Measurements from ENCODE around the gene RAD21L1.

The RAD21L1 gene

GRCh38 chr20:1286267-1287024 lies 60.6 kb downstream of the RAD21L1 start:
- Histone ChIP-seq H3K4me1 (ENCODE audit: control insufficient read depth, insufficient read depth, low read length) (peaks cover 5% of the 10 kb centered on the region; the same call in 1 of the 2 replicates), H3K9ac (ENCODE audit: low read length) (no peak overlapping the region), H3K27me3 (ENCODE audit: control insufficient read depth, insufficient read depth, low read length) (no peaks in the 10 kb centered on the region), H3K27ac (ENCODE audit: low read depth, low read length) (no peak overlapping the region), H3K36me3 (ENCODE audit: control insufficient read depth, insufficient read depth, low read length) (no peaks in the 10 kb centered on the region), H3K4me3 (ENCODE audit: low read depth, low read length) (no peak overlapping the region), H3K9me3 (ENCODE audit: control insufficient read depth, insufficient read depth, low read depth, low read length) (no peaks in the 10 kb centered on the region)

DNA sequence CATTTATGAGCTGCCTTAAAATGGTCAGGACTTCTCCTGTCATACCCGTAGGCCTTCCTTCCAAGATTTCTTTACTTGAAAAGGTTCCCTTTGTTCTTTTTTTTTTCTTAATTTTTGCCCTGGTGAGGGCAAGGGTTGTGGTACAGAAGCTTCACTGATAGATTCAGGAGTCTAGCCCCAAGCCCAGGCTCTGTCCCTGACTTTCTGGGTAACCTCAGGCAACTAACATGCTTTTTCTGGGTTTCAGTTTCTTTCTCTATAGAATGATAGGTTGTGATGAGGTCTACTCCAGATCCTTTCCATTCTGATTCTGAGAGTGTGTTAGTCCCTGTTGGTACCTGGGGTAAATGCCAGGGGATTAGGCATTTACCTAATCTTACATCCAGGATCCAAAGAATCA lies 61.5 kb downstream of the RAD21L1 start:
- Histone ChIP-seq H3K27me3 (ENCODE audit: control insufficient read depth, insufficient read depth, low read length) (no peaks in the 10 kb centered on the region), H3K4me1 (ENCODE audit: control insufficient read depth, insufficient read depth, low read length) (peaks cover 5% of the 10 kb centered on the region; the same call in 1 of the 2 replicates), H3K27ac (ENCODE audit: low read depth, low read length) (no peak overlapping the region), H3K36me3 (ENCODE audit: control insufficient read depth, insufficient read depth, low read length) (no peaks in the 10 kb centered on the region), H3K9me3 (ENCODE audit: control insufficient read depth, insufficient read depth, low read depth, low read length) (no peaks in the 10 kb centered on the region), H3K9ac (ENCODE audit: low read length) (no peak overlapping the region), H3K4me3 (ENCODE audit: low read depth, low read length) (no peak overlapping the region)

GRCh38 chr20:1287787-1288569 lies 62.1 kb downstream of the RAD21L1 start:
- no peaks in the 10 kb centered on the region for H3K27me3 ChIP-seq (ENCODE audit: control insufficient read depth, insufficient read depth, low read length)
- no peak overlapping the region for H3K27ac ChIP-seq (ENCODE audit: low read depth, low read length)
- no peaks in the 10 kb centered on the region for H3K9me3 ChIP-seq (ENCODE audit: control insufficient read depth, insufficient read depth, low read depth, low read length)
- H3K4me1 ChIP-seq (ENCODE audit: control insufficient read depth, insufficient read depth, low read length): peaks cover 5% of the 10 kb centered on the region; the same call in 1 of the 2 replicates
- no peak overlapping the region for H3K4me3 ChIP-seq (ENCODE audit: low read depth, low read length)
- no peak overlapping the region for H3K9ac ChIP-seq (ENCODE audit: low read length)
- H3K36me3 ChIP-seq (ENCODE audit: control insufficient read depth, insufficient read depth, low read length): no peaks in the 10 kb centered on the region

GRCh38 chr20:1291191-1291741 lies 65.4 kb downstream of the RAD21L1 start:
- Histone ChIP-seq H3K4me3 (ENCODE audit: low read depth, low read length) (no peak overlapping the region), H3K9me3 (ENCODE audit: control insufficient read depth, insufficient read depth, low read depth, low read length) (no peaks in the 10 kb centered on the region), H3K27ac (ENCODE audit: low read depth, low read length) (no peak overlapping the region), H3K9ac (ENCODE audit: low read length) (no peak overlapping the region), H3K36me3 (ENCODE audit: control insufficient read depth, insufficient read depth, low read length) (no peaks in the 10 kb centered on the region), H3K27me3 (ENCODE audit: control insufficient read depth, insufficient read depth, low read length) (no peaks in the 10 kb centered on the region), H3K4me1 (ENCODE audit: control insufficient read depth, insufficient read depth, low read length) (peaks cover 5% of the 10 kb centered on the region; the same call in 1 of the 2 replicates)

GRCh38 chr20:1292620-1293019 lies 66.8 kb downstream of the RAD21L1 start:
- H3K27me3 ChIP-seq (ENCODE audit: control insufficient read depth, insufficient read depth, low read length): no peaks in the 10 kb centered on the region
- no peaks in the 10 kb centered on the region for H3K36me3 ChIP-seq (ENCODE audit: control insufficient read depth, insufficient read depth, low read length)
- peaks cover 5% of the 10 kb centered on the region; the same call in 1 of the 2 replicates for H3K4me1 ChIP-seq (ENCODE audit: control insufficient read depth, insufficient read depth, low read length)
- H3K9ac ChIP-seq (ENCODE audit: low read length): no peak overlapping the region
- H3K27ac ChIP-seq (ENCODE audit: low read depth, low read length): no peak overlapping the region
- H3K9me3 ChIP-seq (ENCODE audit: control insufficient read depth, insufficient read depth, low read depth, low read length): no peaks in the 10 kb centered on the region
- H3K4me3 ChIP-seq (ENCODE audit: low read depth, low read length): no peak overlapping the region

- no peak overlapping the region for H3K27ac ChIP-seq (ENCODE audit: low read depth, low read length)
- H3K9ac ChIP-seq (ENCODE audit: low read length): no peak overlapping the region
- H3K4me1 ChIP-seq (ENCODE audit: control insufficient read depth, insufficient read depth, low read length): peaks cover 5% of the 10 kb centered on the region; the same call in 1 of the 2 replicates
- H3K9me3 ChIP-seq (ENCODE audit: control insufficient read depth, insufficient read depth, low read depth, low read length): no peaks in the 10 kb centered on the region
- H3K27me3 ChIP-seq (ENCODE audit: control insufficient read depth, insufficient read depth, low read length): no peaks in the 10 kb centered on the region
- H3K4me3 ChIP-seq (ENCODE audit: low read depth, low read length): no peak overlapping the region
- no peaks in the 10 kb centered on the region for H3K36me3 ChIP-seq (ENCODE audit: control insufficient read depth, insufficient read depth, low read length)
Observed at GRCh38 chr20:1293641-1294379, 68.0 kb downstream of the RAD21L1 start.

DNA sequence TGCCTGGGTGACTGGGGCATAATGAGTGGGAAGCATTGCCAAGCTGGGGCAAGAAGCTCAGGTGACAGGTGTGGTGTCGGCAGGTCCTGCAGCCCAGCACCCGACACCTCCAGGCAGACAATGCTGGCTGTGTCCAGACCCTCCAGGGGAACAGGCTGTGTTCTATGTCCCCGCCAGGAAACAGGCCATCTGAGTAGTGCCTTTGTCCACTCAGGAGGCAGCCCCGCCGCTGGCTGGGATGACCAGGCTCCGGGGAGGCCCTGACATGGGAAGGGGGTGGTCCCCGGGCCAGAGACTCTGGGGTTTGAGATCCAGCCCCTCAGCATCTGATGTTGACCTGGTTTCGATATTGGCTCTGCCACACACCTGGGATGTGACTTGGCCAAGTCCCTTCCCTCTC lies 68.7 kb downstream of the RAD21L1 start:
- H3K4me1 ChIP-seq (ENCODE audit: control insufficient read depth, insufficient read depth, low read length): peaks cover 5% of the 10 kb centered on the region; the same call in 1 of the 2 replicates
- H3K36me3 ChIP-seq (ENCODE audit: control insufficient read depth, insufficient read depth, low read length): no peaks in the 10 kb centered on the region
- no peaks in the 10 kb centered on the region for H3K9me3 ChIP-seq (ENCODE audit: control insufficient read depth, insufficient read depth, low read depth, low read length)
- H3K9ac ChIP-seq (ENCODE audit: low read length): no peak overlapping the region
- no peak overlapping the region for H3K4me3 ChIP-seq (ENCODE audit: low read depth, low read length)
- H3K27ac ChIP-seq (ENCODE audit: low read depth, low read length): no peak overlapping the region
- no peaks in the 10 kb centered on the region for H3K27me3 ChIP-seq (ENCODE audit: control insufficient read depth, insufficient read depth, low read length)

- H3K27ac ChIP-seq (ENCODE audit: low read depth, low read length): no peak overlapping the region
- peaks cover 5% of the 10 kb centered on the region; the same call in 1 of the 2 replicates for H3K4me1 ChIP-seq (ENCODE audit: control insufficient read depth, insufficient read depth, low read length)
- H3K9ac ChIP-seq (ENCODE audit: low read length): no peak overlapping the region
- no peaks in the 10 kb centered on the region for H3K27me3 ChIP-seq (ENCODE audit: control insufficient read depth, insufficient read depth, low read length)
- H3K4me3 ChIP-seq (ENCODE audit: low read depth, low read length): no peak overlapping the region
- H3K9me3 ChIP-seq (ENCODE audit: control insufficient read depth, insufficient read depth, low read depth, low read length): no peaks in the 10 kb centered on the region
- no peaks in the 10 kb centered on the region for H3K36me3 ChIP-seq (ENCODE audit: control insufficient read depth, insufficient read depth, low read length)
Observed at GRCh38 chr20:1295276-1295930, 69.6 kb downstream of the RAD21L1 start.

DNA sequence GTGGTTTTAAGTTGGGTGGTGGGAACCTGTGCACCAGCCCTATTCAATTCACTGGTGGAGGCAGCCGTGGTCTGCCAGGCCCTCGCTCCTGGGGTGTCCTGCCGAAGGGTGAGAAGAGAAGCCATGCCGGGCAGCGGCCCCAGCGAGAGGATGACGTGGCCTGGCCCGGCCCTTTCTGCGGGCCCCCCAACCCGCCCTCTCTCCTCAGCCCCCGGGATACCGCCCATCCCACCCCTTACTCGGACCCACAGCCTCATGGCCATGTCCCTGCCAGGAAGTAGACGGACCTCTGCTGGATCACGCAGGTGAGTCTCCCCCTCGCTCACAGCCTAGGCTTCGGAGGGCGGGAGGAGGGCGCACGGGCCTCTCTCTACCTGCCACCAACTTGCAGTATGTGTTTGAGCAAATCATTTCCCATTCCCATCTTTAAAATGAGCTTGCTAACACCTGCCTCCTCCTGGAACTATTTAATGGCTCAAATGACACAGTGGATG lies 70.3 kb downstream of the RAD21L1 start:
- H3K36me3 ChIP-seq (ENCODE audit: control insufficient read depth, insufficient read depth, low read length): no peaks in the 10 kb centered on the region
- no peaks in the 10 kb centered on the region for H3K27me3 ChIP-seq (ENCODE audit: control insufficient read depth, insufficient read depth, low read length)
- H3K9ac ChIP-seq (ENCODE audit: low read length): no peak overlapping the region

GRCh38 chr20:1296922-1297321 lies 71.1 kb downstream of the RAD21L1 start:
- Histone ChIP-seq H3K4me3 (ENCODE audit: low read depth, low read length) (no peak overlapping the region), H3K4me1 (ENCODE audit: control insufficient read depth, insufficient read depth, low read length) (peaks cover 9% of the 10 kb centered on the region), H3K27ac (ENCODE audit: low read depth, low read length) (no peak overlapping the region), H3K27me3 (ENCODE audit: control insufficient read depth, insufficient read depth, low read length) (no peaks in the 10 kb centered on the region), H3K36me3 (ENCODE audit: control insufficient read depth, insufficient read depth, low read length) (no peaks in the 10 kb centered on the region), H3K9me3 (ENCODE audit: control insufficient read depth, insufficient read depth, low read depth, low read length) (no peaks in the 10 kb centered on the region), H3K9ac (ENCODE audit: low read length) (no peak overlapping the region)

More for the DNA sequence above, 70.3 kb downstream of the RAD21L1 start:
- Histone ChIP-seq H3K4me1 (ENCODE audit: control insufficient read depth, insufficient read depth, low read length) (peaks cover 8% of the 10 kb centered on the region), H3K4me3 (ENCODE audit: low read depth, low read length) (no peak overlapping the region), H3K27ac (ENCODE audit: low read depth, low read length) (no peak overlapping the region), H3K9me3 (ENCODE audit: control insufficient read depth, insufficient read depth, low read depth, low read length) (no peaks in the 10 kb centered on the region)
